Panc1 (cell line): ENCODE measurements around the gene PIH1D1. TPM values are rescaled to one million over a fixed set of nuclear protein-coding genes. Genes with fewer than 3 reads are reported as not detected.

ENCODE experiments used
- ATAC-seq: fragments of 200-7000 bp; cut with Tn5 transposase; 2 replicates; pipeline ENCODE4 v1.9.1; 2020; ENCODE audit warnings: mild to moderate bottlenecking, moderate library complexity
- BruUV-seq: library from RNA; stranded (reverse); fragments of 400-500 nt; replicated peaks from 2 replicates; lab custom pipeline; 2021; lab: Mats Ljungman, UMichigan
- CTCF ChIA-PET: fragments of 300-600 bp; sonication (Branson Sonifier 250); formaldehyde crosslinking; loops from one replicate; lab custom pipeline; 2022; ENCODE audit warnings: antibody characterized with exemption; lab: Charles Lee
- POLR2A ChIA-PET: fragments of 300-600 bp; sonication (Branson Sonifier 250); formaldehyde crosslinking; loops from one replicate; lab custom pipeline; 2022; ENCODE audit warnings: antibody characterized with exemption; lab: Charles Lee
- DNase-seq: peaks from one replicate; pipeline ENCODE4 v3.0.0-alpha.2; 2010; ENCODE audit warnings: low read depth, low spot score
- H3K27ac ChIP-seq: 2 replicates; pipeline ENCODE4 v1.5.1; 2011; ENCODE audit warnings: mild to moderate bottlenecking, low read length, inconsistent platforms
- H3K27me3 ChIP-seq: fragments of 200-500 bp; sonication (Bioruptor generic); 2 replicates; pipeline ENCODE4 v1.6.0; 2014; ENCODE audit warnings: low read length, inconsistent platforms; ENCODE audit not compliant: control insufficient read depth, insufficient read depth
- H3K36me3 ChIP-seq: fragments of 200-500 bp; sonication (Bioruptor generic); 2 replicates; pipeline ENCODE4 v1.5.1; 2014; ENCODE audit warnings: inconsistent platforms, mild to moderate bottlenecking, low read length, moderate library complexity; ENCODE audit not compliant: control insufficient read depth, insufficient read depth
- H3K4me1 ChIP-seq: 2 replicates; pipeline ENCODE4 v1.5.1; 2011; ENCODE audit warnings: inconsistent platforms, mild to moderate bottlenecking, low read length, moderate library complexity; ENCODE audit not compliant: control insufficient read depth, insufficient read depth
- H3K4me3 ChIP-seq, 2 experiments: 2 replicates each; pipeline ENCODE4 v1.5.1; 2011 to 2012; ENCODE audit warnings: low read depth in 2 of 2, low read length in 2 of 2, mild to moderate bottlenecking in 2 of 2, inconsistent platforms in 1 of 2, moderate library complexity in 1 of 2
- H3K9me3 ChIP-seq: fragments of 200-500 bp; sonication (Bioruptor generic); 2 replicates; pipeline ENCODE4 v1.5.1; 2014; ENCODE audit warnings: low read depth, mild to moderate bottlenecking, inconsistent platforms, low read length, moderate library complexity; ENCODE audit not compliant: control insufficient read depth, insufficient read depth
- CTCF ChIP-seq: fragments of 450-650 bp; IDR thresholded peaks from 2 replicates; pipeline ENCODE4 v1.5.1; 2017; ENCODE audit warnings: mild to moderate bottlenecking
- POLR2AphosphoS5 ChIP-seq: IDR thresholded peaks from 2 replicates; pipeline ENCODE4 v1.6.1; 2012; ENCODE audit warnings: mild to moderate bottlenecking, low read depth, low read length, moderate library complexity
- REST ChIP-seq, 2 experiments: IDR thresholded peaks; 2 replicates each; pipeline ENCODE4 v1.6.1; 2011 to 2012; ENCODE audit warnings: low read depth in 2 of 2, control low read depth in 1 of 2, low read length in 1 of 2, mild to moderate bottlenecking in 1 of 2, moderate library complexity in 1 of 2; ENCODE audit not compliant: insufficient read depth in 1 of 2
- SIN3A ChIP-seq: IDR thresholded peaks from 2 replicates; pipeline ENCODE4 v1.6.1; 2012; ENCODE audit warnings: low read depth, mild to moderate bottlenecking, low read length, moderate library complexity, borderline replicate concordance; ENCODE audit not compliant: insufficient read depth
- TCF7L2 ChIP-seq: IDR thresholded peaks from 2 replicates; pipeline ENCODE4 v1.6.1; 2011; ENCODE audit warnings: mild to moderate bottlenecking, low read depth, low read length, inconsistent platforms
- in situ Hi-C: cut with HindIII; loops from 2 replicates; pipeline ENCODE4 v1.10.0; 2016; ENCODE audit warnings: low sequenced_read_pairs, low pct_unique_long_range_greater_than_20kb
- intact Hi-C: fragments of 100-400 bp; cut with micrococcal nuclease; formaldehyde crosslinking; loops from one replicate; pipeline ENCODE4 v1.10.0; 2022; ENCODE audit not compliant: unreplicated experiment
- total RNA-seq: library from RNA; stranded (reverse); gene quantifications from one replicate; pipeline ENCODE4 v1.2.1, GENCODE V29; 2021; ENCODE audit not compliant: unreplicated experiment

The PIH1D1 gene
- total RNA-seq, 1 experiment from 2014 or later: 78.5 TPM

- BruUV-seq: no TSS peak
- intact Hi-C loops: no loop called here
- ATAC-seq (no peak), DNase-seq (no peak)
- Histone ChIP-seq H3K27ac (no peak overlapping the region), H3K36me3 (no peaks in the 10 kb centered on the region), H3K27me3 (no peaks in the 10 kb centered on the region), H3K4me3 (no peak overlapping the region), H3K9me3 (no peaks in the 10 kb centered on the region), H3K4me1 (no peaks in the 10 kb centered on the region)
- TF ChIP-seq POLR2AphosphoS5 (no peak), CTCF (no peak), SIN3A (no peak), TCF7L2 (no peak), REST (IDR thresholded peaks at IDR 0.05; ENCODE audit: insufficient read depth in 1 of 2, low read depth in 2 of 2, low read length in 1 of 2) (no peak)
- in situ Hi-C loops: no loop called here
- ChIA-PET CTCF (no interaction called here), POLR2A (no interaction called here)
Measured at GRCh38 chr19:49414256-49414655, 37.4 kb downstream of the PIH1D1 start.

- Histone ChIP-seq H3K36me3 (no peaks in the 10 kb centered on the region), H3K4me3 (no peak overlapping the region), H3K9me3 (no peaks in the 10 kb centered on the region), H3K4me1 (no peaks in the 10 kb centered on the region), H3K27me3 (no peaks in the 10 kb centered on the region), H3K27ac (no peak overlapping the region)
- intact Hi-C loops (no loop called here), in situ Hi-C loops (no loop called here)
- no peak for TF ChIP-seq CTCF
- TF ChIP-seq SIN3A: no peak
- TF ChIP-seq TCF7L2: no peak
- TF ChIP-seq REST (IDR thresholded peaks at IDR 0.05; ENCODE audit: insufficient read depth in 1 of 2, low read depth in 2 of 2, low read length in 1 of 2): no peak
- TF ChIP-seq POLR2AphosphoS5: no peak
- BruUV-seq: no TSS peak
- ChIA-PET POLR2A (no interaction called here), CTCF (no interaction called here)
- DNase-seq (no peak), ATAC-seq (no peak)
Measured at GRCh38 chr19:49413348-49413747, 38.3 kb downstream of the PIH1D1 start.
